HepG2 (cell line): ENCODE data around the gene PXDC1. TPM values are rescaled to one million over a fixed set of nuclear protein-coding genes. Genes with fewer than 3 reads are reported as not detected.

Experiments
- DMAP1 ChIP-seq: IDR thresholded peaks from 2 replicates; pipeline ENCODE4 v1.6.1; 2016
- KAT7 ChIP-seq: IDR thresholded peaks from 2 replicates; pipeline ENCODE4 v1.6.1; 2018; ENCODE audit warnings: borderline replicate concordance, missing compliant biosample characterization
- KDM1A ChIP-seq: IDR thresholded peaks from 2 replicates; pipeline ENCODE4 v1.6.1; 2016; ENCODE audit warnings: missing compliant biosample characterization
- MED13 ChIP-seq: sonication (generic); formaldehyde crosslinking; IDR thresholded peaks from 2 replicates; pipeline ENCODE4 v1.5.0; 2020; ENCODE audit warnings: missing genetic modification reagents
- MTF2 ChIP-seq: sonication (generic); formaldehyde crosslinking; IDR thresholded peaks from 2 replicates; pipeline ENCODE4 v1.5.0; 2020; ENCODE audit warnings: missing genetic modification reagents, borderline replicate concordance
- REL ChIP-seq: sonication (generic); formaldehyde crosslinking; conservative IDR thresholded peaks from 2 replicates; pipeline ENCODE4 v1.8.0; 2022; ENCODE audit warnings: mild to moderate bottlenecking, missing genetic modification reagents, moderate library complexity
- SNRNP70 ChIP-seq: fragments of 200-400 bp; formaldehyde crosslinking; IDR thresholded peaks from 2 replicates; pipeline ENCODE4 v1.6.1; 2017; ENCODE audit warnings: mild to moderate bottlenecking, low read depth, low read length, moderate library complexity
- TOPORS ChIP-seq: sonication (generic); formaldehyde crosslinking; IDR thresholded peaks from 2 replicates; pipeline ENCODE4 v1.8.0; 2023; ENCODE audit warnings: mild to moderate bottlenecking, missing genetic modification reagents
- TSC22D2 ChIP-seq: sonication (generic); formaldehyde crosslinking; IDR thresholded peaks from 2 replicates; pipeline ENCODE4 v1.5.1; 2020; ENCODE audit warnings: missing genetic modification reagents, mild to moderate bottlenecking, borderline replicate concordance
- ZMYM2 ChIP-seq: sonication (generic); formaldehyde crosslinking; IDR thresholded peaks from 2 replicates; pipeline ENCODE4 v1.8.0; 2022; ENCODE audit warnings: mild to moderate bottlenecking, missing genetic modification reagents
- ZNF124 ChIP-seq: sonication (generic); formaldehyde crosslinking; IDR thresholded peaks from 2 replicates; pipeline ENCODE4 v1.4.0; 2020; ENCODE audit warnings: missing genetic modification reagents
- ZNF256 ChIP-seq: sonication (generic); formaldehyde crosslinking; conservative IDR thresholded peaks from 2 replicates; pipeline ENCODE4 v1.4.0; 2020; ENCODE audit warnings: missing genetic modification reagents
- ZNF7 ChIP-seq: IDR thresholded peaks from 2 replicates; pipeline ENCODE4 v1.6.1; 2016; ENCODE audit warnings: missing biosample characterization, missing genetic modification reagents
- polyA plus RNA-seq, 8 experiments: library from polyadenylated mRNA; depleted of rRNA in 3 of 8; stranded (reverse) in 7 of 8; unstranded in 1 of 8; fragments of >200 nt; fragmentation: Illumina TruSeq in 4 of 8; extraction: Trizol in 4 of 8; gene quantifications; 2 replicates each; pipeline versions ENCODE4 v1.2.1 to v1.2.3, GENCODE V29; 2011 to 2016; ENCODE audit warnings: low read depth in 4 of 8, missing spikeins in 1 of 8, mixed read lengths in 1 of 8; ENCODE audit not compliant: insufficient read depth in 1 of 8
- total RNA-seq, 5 experiments: library from RNA; depleted of rRNA; stranded (reverse); fragments of >200 nt; fragmentation: Illumina TruSeq; extraction: Trizol; gene quantifications; 2 replicates each; pipeline ENCODE4 v1.2.3, GENCODE V29; 2016; ENCODE audit warnings: low read depth in 1 of 5
- TF ChIP-seq, protein P1 (sequence below), 2 experiments: IDR thresholded peaks; 2 replicates each; pipeline ENCODE4 v1.6.1; 2011 to 2012; ENCODE audit warnings: low read length in 2 of 2, borderline replicate concordance in 1 of 2, low read depth in 1 of 2, mild to moderate bottlenecking in 1 of 2, moderate library complexity in 1 of 2
- TF ChIP-seq, protein P2 (sequence below): sonication (generic); formaldehyde crosslinking; IDR thresholded peaks from 2 replicates; pipeline ENCODE4 v1.4.0; 2020; ENCODE audit warnings: low read depth, mild to moderate bottlenecking, missing genetic modification reagents
- TF ChIP-seq, protein P3 (sequence below): IDR thresholded peaks from 2 replicates; pipeline ENCODE4 v1.6.1; 2016; ENCODE audit warnings: low read depth, control low read depth

PXDC1 gene
- total and polyA plus RNA-seq, 2 of the 13 experiments (the other 11 are each of a cell fraction or from before 2014, with no cell fraction given) = 32.4 to 34.7 TPM

DNA sequence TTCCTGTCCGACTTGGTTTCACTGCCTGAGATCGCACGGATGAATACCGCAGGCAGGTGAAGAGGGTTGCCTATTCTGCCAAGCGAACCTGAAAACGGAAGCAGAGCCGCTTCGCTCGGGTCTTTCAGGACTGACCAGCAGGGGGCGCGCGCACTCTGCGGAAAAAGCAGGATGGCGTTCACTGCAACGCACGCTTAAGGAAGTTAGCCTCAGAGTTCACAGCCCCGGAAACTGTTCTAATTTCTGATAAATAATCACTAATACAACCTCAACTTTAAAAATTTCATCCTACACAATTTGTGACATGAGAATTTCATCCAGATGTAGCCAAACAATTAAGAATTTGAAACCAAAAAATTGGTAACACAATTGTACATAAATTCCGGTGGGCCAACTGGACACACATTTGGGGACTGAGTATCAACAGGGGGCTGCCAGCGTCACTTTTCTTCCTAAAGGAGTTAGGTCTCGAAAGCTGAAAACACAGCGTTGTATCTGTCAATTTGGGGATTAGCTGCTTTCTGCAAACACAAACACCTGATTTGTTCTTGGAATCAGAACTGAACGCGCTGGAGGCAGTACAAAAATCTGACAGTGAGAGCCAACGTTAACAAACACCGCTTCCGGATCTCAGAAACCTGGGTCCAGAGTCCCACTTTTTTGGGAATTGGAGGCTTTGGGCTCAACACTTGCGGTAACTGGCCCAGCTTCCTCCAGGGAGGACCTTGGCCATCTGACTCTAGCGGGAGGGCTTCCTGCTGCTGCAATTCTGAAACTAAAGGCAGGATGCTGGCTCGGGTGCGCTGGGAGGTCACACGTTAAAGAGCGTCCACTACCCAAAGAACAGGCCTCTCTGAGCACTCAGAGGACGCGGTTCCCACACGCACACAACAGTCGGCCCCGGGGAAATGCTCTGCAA is 8.8 kb downstream of the PXDC1 start (continued):
- TF ChIP-seq, protein P1, sequence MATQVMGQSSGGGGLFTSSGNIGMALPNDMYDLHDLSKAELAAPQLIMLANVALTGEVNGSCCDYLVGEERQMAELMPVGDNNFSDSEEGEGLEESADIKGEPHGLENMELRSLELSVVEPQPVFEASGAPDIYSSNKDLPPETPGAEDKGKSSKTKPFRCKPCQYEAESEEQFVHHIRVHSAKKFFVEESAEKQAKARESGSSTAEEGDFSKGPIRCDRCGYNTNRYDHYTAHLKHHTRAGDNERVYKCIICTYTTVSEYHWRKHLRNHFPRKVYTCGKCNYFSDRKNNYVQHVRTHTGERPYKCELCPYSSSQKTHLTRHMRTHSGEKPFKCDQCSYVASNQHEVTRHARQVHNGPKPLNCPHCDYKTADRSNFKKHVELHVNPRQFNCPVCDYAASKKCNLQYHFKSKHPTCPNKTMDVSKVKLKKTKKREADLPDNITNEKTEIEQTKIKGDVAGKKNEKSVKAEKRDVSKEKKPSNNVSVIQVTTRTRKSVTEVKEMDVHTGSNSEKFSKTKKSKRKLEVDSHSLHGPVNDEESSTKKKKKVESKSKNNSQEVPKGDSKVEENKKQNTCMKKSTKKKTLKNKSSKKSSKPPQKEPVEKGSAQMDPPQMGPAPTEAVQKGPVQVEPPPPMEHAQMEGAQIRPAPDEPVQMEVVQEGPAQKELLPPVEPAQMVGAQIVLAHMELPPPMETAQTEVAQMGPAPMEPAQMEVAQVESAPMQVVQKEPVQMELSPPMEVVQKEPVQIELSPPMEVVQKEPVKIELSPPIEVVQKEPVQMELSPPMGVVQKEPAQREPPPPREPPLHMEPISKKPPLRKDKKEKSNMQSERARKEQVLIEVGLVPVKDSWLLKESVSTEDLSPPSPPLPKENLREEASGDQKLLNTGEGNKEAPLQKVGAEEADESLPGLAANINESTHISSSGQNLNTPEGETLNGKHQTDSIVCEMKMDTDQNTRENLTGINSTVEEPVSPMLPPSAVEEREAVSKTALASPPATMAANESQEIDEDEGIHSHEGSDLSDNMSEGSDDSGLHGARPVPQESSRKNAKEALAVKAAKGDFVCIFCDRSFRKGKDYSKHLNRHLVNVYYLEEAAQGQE (IDR thresholded peaks at IDR 0.05; ENCODE audit: borderline replicate concordance in 1 of 2, low read depth in 1 of 2, low read length in 2 of 2) = no peak
- no peak for TF ChIP-seq REL (CRISPR knock-in tag)
- no peak for TF ChIP-seq ZNF7 (CRISPR knock-in tag)
- TF ChIP-seq, protein P2, sequence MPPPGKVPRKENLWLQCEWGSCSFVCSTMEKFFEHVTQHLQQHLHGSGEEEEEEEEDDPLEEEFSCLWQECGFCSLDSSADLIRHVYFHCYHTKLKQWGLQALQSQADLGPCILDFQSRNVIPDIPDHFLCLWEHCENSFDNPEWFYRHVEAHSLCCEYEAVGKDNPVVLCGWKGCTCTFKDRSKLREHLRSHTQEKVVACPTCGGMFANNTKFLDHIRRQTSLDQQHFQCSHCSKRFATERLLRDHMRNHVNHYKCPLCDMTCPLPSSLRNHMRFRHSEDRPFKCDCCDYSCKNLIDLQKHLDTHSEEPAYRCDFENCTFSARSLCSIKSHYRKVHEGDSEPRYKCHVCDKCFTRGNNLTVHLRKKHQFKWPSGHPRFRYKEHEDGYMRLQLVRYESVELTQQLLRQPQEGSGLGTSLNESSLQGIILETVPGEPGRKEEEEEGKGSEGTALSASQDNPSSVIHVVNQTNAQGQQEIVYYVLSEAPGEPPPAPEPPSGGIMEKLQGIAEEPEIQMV (CRISPR knock-in tag) = 0 out of 2 replicates have a peak, but pooled peaks have one; percentile 3
- no peak for TF ChIP-seq TOPORS (CRISPR knock-in tag)
- no peak for TF ChIP-seq ZNF256 (CRISPR knock-in tag)
- TF ChIP-seq KAT7 (CRISPR knock-in tag) = no peak
- peak; percentile 94; the same call in 1 of the 2 replicates for TF ChIP-seq TSC22D2
- peak; percentile 43; the same call in 1 of the 2 replicates for TF ChIP-seq KDM1A (CRISPR knock-in tag)
- TF ChIP-seq SNRNP70 = no peak
- TF ChIP-seq DMAP1 (CRISPR knock-in tag) = peak; percentile 10; the same call in 1 of the 2 replicates
- TF ChIP-seq ZNF124 = peak; percentile 66
- TF ChIP-seq, protein P3, sequence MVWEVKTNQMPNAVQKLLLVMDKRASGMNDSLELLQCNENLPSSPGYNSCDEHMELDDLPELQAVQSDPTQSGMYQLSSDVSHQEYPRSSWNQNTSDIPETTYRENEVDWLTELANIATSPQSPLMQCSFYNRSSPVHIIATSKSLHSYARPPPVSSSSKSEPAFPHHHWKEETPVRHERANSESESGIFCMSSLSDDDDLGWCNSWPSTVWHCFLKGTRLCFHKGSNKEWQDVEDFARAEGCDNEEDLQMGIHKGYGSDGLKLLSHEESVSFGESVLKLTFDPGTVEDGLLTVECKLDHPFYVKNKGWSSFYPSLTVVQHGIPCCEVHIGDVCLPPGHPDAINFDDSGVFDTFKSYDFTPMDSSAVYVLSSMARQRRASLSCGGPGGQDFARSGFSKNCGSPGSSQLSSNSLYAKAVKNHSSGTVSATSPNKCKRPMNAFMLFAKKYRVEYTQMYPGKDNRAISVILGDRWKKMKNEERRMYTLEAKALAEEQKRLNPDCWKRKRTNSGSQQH = no peak
- TF ChIP-seq ZMYM2 (CRISPR knock-in tag) = 0 out of 2 replicates have a peak, but pooled peaks have one; percentile 38
- TF ChIP-seq MED13 (CRISPR knock-in tag) = no peak
- TF ChIP-seq MTF2 = no peak
